Stimulated activated CD4-positive, alpha-beta T cell treated with anti-CD3 and anti-CD28 coated beads, TNF-alpha, amount 100 ng/mL, for 48 hours (primary cell): ENCODE measurements around the gene ANG.
A peak's percentile ranks its signal among the peaks of the same experiment; 100 is the strongest.
"Not testable (repeated sequence)": the region's sequence is repeated elsewhere in the genome, so short reads cannot be mapped to it uniquely, and the experiment has no call there.

Source experiments
- DNase-seq, 3 donors: peaks; one replicate each; pipeline ENCODE4 v3.0.0-alpha.2; 2020; ENCODE audit warnings: low read depth in 3 of 3

Gene ANG

DNA sequence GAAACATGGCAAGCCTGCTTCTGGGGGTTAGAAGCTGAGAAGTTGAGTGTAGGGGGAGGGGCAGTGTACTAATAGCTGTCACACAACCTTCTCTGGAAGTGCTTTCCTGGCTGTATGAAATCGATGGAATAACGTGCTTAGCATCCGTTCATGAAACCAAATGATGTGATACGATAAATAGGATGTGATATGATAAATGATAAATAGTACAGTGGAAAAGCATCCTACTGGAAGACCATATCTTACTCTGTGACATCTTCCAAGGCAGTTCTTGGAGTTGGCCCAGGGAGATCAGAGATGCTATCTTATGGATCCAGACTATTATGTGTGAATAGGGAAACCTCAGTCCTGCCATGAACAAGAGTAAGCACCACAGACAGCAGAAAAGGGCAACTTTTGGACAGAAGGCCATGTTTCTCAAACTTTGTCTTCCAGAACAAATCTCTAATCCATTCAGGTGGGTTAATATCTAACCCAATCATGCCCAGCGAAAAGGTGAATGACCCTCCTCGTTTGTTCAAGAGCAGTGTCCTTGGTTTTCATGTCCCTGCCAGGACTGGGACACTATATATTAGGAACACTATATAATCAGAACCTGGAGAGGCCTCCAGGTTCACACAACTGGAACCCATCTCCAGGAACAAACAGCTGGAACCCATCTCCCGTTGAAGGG, at the start of gene ANG:
TSS of gene ANG (plus strand) at position 598 of the 673 bp plus-strand sequence. CDS start 4,801 bp downstream, outside the sequence.
- no peak for DNase-seq

- no peak for DNase-seq
Measured at GRCh38 chr14:20641591-20641990, 47.0 kb upstream of the ANG start, which contains the start of gene OR6S1. OR6S1 (minus strand) TSS chr14:20641691; CDS start chr14:20641691, 0 bp downstream.

DNA sequence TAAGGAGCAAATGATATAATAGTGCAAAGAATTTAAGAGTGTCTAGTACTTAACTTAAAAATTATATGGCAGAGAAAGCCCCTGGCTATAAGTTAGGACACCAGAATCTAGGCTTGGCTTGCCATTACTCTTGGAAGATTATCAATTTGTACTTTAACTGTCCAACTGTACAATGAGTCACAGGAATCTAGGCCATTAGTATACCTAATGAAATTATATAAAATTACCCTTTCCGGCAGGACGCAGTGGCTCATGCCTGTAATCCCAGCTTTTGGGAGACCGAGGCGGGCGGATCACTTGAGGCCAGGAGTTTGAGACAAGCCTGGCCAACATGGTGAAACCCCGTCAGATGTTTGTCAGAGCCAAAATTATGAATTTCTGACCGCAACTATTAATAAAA, 46.4 kb upstream of the ANG start:
- DNase-seq: no peak

DNA sequence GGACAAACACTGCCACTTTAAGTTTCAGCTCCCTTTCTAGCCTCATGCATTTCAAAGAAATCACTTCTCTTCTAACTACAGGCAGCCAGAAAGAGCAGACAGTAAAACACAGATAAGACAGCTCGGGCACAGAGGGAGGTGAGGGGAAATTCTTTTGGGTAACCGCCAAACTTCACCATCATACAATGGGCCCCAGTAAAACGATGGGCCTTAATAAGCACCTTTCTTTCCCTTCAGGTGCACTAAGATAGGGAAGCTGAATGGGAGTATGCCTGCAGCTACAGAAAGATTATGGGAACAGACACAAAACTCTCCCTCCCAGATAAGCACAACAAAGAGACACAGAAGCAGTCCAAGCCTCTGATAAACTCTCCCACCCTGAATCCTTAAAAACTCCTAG, 45.8 kb upstream of the ANG start:
- not testable (repeated sequence) for DNase-seq

DNA sequence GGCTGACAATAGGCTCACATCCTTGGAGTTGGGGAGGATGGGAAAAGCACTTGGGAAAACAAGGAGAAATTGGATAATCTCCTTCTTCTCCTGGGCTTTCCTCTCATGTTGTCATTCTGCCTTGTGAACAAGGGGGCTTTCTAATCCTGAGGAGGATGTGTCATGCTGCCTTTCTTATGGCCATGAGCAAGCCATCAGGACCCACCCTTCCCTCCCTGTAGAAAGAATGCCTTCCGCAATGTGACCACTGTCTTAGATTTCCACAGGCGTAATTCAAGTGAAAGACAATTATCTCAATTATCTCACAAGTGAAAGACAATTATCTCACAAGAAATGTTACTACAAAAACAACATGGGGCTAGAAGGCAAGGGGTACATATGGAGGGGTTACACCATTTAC, 44.0 kb upstream of the ANG start:
- no peak for DNase-seq

- DNase-seq: no peak
Measured at GRCh38 chr14:20645481-20645880, 43.1 kb upstream of the ANG start.

DNA sequence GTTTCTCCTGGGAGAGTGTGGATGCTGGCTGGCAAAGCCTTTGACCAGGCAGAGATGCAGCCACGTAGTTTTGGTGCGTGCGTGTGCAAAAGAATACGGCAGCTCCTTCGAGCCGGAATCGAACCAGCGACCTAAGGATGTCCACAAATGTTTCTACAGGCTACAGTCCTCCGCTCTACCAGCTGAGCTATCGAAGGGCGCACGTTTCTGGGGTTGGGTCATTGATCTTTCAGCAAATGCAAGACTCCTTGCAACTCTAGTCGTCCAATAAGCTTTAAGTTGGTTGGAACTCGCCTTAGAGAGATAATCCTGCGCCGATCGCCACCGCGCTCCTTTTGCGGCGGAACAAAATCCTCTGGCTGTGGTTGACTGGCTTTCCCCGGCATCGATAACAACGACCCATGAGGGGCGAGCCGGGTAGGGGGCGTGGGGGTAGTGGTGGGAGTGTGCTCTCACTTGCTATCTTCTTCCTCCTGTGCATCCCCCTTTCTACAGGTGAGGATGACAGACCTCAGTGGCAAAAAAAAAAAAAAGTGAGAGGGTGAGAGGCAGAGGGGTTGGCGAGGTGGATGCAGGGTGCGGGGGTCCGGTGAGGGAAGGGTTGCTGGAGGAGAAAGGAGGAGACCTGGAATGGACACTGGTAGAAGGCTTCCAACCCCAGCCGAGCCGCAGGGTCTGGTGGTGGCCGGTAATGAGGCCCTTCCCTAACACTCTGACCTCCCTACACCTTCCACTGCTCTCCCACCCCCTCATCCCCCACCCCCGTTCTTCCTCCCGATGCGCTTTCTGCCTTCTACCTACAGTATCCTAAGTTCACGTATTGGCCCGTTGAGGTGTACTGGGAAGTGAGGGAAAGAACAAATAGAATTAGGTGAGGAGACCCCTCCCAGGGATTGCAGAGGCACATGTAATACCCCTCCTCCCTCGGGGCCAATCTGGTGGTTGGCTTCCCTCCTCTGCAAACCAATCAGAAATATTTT, 35.3 kb upstream of the ANG start:
- peak; percentile 42 to 67 (median 52) for DNase-seq

GRCh38 chr14:20655851-20656250, 32.7 kb upstream of the ANG start:
- no peak for DNase-seq

DNA sequence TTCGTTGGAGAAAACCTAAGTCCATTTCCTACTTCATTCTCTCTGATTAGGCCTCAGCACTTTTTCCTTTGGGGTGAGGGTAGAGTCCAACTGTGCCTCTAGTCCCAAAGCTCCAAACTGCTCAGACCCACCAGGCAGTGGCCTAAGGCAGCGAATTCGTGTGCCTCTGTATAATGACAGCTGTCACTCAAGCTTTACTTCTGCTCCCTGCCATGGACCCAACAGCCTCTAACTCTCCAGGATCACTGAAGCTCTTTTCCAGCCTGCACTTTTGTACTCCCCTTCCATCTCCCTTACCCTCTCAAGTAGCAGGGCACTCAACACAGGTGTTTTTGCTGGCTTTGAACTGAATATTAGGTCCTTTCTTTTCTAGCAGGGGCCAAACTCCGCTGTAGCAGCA, 32.3 kb upstream of the ANG start:
- DNase-seq: no peak

GRCh38 chr14:20657216-20658211, 31.1 kb upstream of the ANG start:
- DNase-seq: peak in 1 of 3 donors; percentile 15

DNA sequence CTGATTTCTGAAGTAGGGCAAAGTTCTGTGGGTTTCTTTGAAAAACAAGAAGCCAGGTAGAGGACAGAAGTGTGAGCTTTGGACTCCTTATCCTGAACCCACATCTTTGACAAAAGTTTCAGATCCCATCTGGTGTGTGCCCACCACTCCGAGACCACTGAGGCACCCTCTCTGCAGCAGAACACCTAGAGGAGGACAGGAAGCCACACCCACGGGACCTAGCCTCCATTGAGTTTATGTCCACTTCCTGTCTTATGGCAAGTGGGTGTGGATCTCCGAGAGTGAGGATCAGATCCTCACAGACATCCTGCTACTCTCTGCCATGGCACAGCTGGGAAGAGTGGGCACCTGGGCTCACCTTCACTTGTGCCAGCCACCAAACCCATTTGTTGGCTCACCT, 30.3 kb upstream of the ANG start:
- no peak for DNase-seq

- no peak for DNase-seq
Measured at GRCh38 chr14:20659336-20659735, 29.2 kb upstream of the ANG start.

GRCh38 chr14:20659813-20660395, 28.7 kb upstream of the ANG start:
- DNase-seq: no peak

DNA sequence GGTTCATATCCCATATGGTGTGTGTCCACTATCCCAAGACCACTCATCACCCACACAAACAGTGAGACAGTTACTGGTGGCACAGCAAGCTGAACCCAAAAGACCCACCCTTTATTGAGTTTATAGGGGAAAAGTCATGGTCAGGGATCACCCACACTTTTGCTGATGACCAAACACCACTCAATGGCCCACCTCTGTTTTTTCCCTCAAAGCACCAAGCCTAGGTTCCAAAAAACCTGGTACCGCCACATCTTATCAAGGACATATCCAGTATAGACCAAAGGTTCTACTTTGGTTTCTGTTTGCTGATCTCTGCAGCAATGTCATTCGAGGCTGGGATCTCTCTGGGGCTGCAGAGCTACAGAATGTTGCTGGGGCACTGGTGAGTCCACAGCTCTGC, 27.4 kb upstream of the ANG start:
- DNase-seq: no peak

DNA sequence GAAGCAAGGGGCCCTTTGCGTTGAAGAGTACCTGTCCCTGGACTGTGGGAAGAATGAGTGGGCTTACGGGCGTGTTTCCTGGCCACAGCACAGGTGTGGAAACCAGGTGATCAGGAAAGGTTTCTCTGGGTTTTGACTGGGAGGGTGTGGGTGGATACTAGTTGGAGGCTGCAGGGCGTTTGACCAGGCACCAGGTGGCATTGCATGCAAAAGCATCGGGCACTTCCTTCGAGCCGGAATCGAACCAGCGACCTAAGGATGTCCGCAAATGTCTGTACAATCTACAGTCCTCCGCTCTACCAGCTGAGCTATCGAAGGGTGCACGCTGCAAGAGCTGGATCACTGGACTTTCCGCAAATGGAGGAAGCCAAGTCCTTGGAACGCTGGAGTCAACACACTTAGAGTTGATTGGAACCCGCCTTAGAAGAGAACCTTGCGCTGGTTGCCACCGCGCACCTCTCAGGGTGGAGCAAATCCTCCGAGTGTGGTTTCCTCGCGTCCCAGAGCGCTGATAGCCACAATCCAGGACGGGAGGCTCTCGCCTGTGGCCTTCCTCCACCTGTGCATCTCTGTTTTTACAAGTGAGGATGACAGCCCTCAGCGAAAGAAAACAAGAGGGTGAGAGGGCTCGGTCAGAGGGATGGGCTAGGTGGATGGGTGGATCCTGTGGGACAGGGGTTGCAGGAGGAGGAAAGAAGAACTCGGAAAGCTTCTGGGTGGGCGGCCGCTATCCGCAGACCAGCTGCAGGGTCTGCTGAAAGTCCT, 25.4 kb upstream of the ANG start:
- peak; percentile 74 to 79 (median 77) for DNase-seq

GRCh38 chr14:20666400-20666961, 22.1 kb upstream of the ANG start:
- not testable (repeated sequence) for DNase-seq

DNA sequence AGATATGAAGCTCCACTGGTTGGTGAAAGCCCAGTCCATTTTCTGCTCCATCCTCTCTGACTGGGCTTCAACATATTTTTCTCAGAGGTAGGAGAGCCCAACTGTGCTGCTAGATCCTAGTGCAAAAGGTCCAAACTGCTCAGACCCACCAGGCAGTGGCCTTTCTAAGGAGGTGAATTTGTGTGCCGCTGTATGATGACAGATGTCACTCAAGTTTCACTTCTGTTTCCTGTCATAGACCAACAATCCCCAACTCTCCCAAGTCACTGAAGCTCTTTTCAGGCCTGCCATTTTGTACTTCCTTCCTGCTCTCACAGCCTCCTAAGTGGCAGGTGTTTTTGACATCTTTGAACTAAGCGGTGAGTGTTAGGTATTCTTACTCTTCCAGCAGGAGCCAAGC, 20.6 kb upstream of the ANG start:
- no peak for DNase-seq

- no peak for DNase-seq
Measured at GRCh38 chr14:20668969-20669368, 19.6 kb upstream of the ANG start.

GRCh38 chr14:20671597-20672283, 16.8 kb upstream of the ANG start:
- DNase-seq: no peak
